ENCODE data around the gene PAQR6.

PAQR6 gene

DNA sequence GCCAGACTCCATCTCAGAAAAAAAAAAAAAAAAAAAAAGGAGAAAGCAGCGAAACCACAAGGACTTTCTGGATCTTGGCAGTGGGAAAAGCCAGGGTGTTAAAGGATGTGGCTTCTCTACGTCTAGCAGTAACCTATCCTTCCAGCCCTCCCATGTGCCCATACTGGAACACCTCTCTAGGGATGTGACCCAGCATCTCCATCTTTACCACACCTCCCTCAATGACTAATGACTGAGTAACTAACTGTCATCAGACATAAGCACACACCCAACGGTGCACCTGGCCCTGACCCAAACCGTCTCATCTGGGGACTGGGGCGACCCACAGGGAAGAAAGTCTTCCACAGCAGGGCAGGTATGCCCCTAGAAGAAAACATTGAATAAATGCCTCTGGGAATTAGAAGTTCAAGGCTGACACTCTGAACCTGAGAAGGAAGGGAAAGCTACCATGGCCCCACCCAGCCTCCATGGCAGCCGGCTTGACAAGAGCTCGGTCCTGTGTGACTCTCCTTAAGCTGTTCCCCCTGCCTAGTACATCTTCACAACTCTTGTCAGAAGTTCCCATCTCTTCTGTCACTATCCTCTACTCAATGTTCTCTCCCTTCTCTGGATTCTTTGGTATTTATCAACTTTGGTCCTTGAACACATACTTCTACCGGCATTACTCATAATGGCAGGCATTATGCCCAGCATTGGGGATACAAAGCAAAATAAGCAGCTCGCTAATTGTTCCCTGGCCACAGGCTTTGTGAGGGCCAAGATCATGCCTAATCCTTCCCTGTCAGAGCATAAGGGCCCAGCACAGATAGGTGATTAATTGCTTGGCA, 14.8 kb upstream of the PAQR6 start:
- no peak for DNase-seq

DNA sequence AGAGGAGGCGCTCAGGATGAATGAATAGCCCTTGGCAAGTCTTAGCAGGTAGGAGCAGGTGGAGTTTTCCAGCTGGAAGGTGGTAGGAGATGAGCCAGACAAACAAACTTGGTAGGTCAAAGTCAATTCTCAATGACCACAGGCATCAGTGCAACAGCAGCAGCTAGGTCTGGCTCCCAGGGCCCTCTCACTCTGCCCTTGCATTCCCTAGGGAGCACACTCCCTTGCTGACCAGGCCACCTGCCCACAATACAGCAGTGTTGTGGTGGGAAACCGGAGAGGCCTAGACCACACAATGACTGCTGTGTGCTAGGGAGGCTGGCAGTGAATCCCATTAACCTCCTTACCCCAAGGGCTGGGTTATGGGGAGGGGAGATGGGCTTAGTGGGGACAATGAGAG, 13.0 kb upstream of the PAQR6 start:
- DNase-seq: no peak

DNA sequence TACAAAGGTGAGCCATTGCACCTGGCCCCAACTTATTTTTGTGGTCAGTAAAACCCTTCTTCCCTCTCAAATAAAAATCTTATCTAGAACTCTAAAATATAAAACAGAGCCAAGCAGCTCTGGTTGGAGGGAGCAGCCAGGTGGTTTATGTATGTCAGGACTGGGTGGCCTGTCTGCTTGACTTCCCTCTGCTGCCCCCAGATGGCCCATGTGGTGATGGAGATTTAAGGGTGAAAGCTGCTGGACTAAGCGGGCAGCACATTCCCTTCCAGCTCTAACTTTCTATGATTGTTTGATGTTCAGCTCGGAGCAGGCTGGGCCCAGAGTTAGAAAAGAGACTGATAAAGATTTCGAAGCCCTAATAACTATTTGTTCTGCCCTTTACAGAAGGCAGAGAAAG, 11.9 kb upstream of the PAQR6 start:
- DNase-seq: no peak

DNA sequence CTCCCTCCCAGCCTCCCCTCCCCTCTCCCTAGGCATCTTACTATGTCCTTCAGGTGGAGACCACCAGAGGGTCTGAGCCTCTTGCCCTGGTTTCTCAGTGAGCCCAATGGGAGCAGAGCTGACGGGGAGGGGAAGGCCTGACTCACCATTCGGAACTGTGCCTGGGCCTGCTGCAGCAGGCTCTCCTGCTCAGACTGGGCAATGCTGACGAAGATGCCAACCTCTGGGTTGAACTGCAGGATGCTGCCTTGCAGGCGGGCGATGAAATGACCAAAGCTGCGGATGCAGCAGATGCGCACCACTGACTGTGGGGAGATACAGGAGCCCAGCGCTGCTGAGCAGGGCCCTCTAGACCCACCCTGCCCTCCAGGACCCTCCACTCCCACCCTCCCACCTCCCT, 11.0 kb upstream of the PAQR6 start:
- no peak for DNase-seq

DNA sequence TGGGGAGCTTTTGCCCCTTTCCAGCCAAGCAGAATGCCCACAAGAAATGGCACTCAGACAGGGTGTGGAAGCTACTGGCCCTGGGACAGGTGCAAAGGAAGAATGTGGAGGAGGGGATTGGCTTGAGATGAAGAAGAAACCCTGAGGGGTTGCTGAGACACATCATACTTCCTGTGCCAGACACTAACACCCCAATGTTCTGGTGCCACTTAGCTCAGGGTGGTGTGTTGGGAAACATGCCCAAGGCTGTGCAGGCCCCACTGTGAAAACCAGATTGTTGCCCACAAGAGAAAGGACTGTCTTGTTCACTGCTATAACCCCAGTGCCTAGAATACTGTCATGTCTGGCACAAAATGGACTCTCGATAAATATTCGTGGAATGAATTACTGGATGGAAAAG, 9.9 kb upstream of the PAQR6 start:
- no peak for DNase-seq

DNA sequence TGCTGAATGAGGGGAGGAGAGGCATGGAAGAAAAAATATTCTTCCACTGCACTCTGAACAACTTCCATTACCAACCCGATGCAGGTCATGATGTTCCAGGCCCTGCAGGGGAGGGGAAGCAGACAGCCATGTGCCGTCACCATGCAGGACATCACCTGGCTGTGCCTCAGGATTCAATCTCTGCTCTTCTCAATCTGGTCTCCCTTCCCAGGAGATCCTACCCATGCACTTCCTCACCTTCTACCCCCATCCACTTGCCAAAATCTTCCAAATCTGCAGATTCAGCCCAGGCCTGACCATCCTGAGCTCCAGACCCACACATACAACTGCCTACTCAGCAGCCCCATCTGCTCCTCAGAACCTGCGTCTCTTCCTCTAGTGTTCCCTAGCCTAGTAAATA, 5.8 kb upstream of the PAQR6 start:
- no peak for DNase-seq

DNA sequence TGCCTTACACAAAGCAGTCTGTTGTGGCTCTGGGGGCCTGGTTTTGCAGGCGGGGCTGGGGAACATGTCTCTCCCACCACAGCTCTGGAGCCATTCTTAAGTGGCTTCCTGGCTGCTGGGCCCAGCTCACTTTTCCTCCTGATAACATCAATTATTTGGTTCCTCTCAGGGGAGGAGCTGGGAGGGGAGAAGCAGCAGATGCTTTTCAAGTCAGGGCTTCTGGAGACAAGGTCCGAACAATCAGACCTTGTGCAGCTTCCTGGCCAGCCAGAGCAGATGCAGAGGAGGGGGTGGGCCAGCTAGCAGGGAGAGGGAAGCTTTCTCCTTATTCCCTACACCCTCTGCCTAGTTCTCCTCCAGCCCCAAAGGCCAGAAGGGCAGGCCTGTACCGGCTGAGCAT, 3.7 kb upstream of the PAQR6 start:
- DNase-seq: no peak

DNA sequence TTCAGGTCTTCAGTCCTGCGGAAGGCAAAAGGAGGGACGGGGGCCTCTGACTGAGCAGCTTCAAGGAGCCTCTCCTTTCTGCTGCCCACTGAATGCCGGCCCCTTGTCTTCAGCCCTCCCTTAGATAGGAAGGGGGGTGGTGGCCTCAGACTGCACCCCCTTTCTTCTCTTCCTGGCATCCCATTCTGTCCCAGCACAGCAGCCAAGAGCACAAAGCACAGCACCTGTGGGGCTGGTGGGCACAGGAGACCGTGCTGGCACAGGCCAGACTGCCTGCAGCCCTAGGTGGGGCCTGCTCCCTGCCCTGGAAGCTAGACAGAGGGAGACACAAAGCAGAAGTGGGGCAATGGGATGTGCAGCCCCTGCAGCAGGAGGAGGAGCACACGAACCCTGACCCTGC, 1.7 kb upstream of the PAQR6 start:
- DNase-seq: no peak

DNA sequence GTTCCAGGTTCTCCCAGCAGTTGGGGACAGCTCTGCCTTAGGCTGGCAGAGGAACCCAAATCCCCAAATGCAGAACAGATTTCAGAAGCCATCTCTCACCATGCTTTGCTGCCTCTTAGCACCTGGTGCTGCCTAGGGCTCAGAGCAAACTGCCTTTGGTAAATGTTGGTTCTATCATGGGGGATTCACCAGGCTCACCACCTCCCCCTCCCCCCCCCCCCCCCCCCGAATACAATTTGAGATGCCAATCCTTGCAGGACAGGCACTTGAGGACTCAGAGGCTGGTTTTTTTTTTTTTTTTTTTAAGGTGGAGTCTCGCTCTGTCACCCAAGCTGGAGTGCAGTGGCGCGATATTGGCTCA, 447 bp upstream of the PAQR6 start:
- no peak for DNase-seq

DNA sequence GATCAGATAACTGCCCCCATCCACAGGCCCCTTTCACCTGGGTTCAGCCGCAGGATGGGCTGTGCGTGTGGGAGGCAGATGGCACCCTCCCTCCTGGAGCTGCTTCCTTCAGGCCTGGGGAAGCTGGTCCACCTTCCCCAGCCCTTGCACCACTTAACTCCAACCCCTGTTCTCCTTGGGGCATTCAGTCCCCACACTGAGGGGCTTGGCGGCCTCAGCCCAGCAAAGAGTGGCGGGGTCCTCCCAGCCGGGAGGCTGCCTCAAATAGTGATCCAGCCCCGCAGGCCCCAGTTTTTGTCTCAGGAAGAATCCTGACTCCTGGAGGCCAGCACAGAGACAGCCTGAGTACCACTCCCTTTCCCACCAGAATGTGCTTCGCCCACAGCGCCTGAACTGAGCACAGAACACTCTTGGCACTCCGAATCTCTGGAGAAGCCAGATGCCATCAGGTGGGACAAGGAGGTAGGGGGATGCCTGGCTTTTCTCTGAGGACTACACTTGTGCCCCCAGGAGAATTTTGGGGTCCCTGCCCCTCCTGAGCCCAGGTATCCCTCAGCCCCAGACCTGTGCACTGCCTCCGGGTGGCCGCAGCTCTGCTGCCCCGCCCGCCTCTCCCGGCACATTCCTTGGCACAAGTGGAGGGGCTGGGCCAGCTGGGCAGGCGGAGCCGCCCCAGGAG, 936 bp downstream of the PAQR6 start:
- DNase-seq: no peak

DNA sequence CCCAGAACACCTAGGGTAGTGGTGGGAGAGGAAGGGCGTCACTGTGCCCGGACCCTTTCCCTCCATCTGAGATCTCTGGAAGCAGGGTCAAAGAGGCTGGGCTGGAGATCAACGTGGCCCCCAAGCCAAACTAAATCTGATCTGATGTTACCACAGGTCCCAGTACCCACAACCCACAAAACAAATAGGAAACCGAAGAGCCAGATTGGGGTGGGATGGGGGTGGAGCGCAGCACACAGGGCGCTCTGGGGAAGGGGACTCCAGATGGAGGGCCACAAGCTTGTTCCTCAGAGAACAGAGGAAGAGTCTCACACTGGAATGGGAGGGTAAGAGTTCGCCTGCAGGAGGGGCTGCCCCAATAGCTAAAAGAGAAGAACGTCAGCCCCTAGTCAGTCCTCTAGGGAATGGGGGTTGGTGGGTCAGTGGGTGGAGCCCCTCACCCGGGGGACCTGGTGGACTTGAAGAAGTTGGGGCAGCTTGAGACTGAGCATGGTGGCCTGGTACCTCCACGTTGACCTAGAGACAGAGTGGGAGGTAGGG, 1.5 kb downstream of the PAQR6 start:
- no peak for DNase-seq

DNA sequence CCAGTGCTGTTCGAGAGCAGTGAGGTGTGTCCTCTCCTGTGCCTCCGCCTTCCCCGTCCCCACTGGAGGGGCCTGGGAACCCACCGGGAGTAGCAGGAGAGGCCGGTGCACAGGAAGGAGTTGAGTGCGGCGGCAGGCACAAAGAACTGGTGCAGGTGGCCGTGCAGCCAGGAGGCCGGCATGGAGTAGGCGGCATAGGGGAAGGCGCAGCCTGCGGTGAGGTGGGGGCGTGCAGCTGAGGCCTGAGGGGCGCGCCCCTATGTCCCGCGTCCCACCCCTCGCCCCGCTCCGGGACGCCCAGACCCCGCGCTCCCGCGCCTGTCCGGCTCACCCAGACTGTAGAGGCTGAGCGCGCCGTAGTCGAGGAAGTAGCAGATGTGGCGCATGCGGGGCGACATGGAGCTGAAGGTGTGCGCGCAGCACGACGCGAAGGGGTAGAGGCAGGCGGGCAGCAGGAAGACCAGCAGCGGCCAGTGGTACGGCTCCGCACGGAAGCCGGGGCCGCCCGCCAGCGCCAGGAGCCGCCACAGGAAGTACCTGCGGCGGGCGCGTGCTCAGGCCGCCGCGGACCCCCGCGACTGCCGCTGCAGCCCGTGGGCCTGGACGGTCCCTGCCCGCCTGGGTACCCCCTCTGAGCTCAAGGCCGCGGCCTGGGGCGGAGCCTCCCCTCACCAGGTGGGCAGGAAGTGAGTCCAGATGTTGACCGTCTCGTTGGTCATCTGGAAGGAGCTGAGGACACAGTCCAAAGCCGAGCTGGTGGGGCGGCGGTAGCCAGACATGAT, 2.2 kb downstream of the PAQR6 start:
- no peak for DNase-seq

DNA sequence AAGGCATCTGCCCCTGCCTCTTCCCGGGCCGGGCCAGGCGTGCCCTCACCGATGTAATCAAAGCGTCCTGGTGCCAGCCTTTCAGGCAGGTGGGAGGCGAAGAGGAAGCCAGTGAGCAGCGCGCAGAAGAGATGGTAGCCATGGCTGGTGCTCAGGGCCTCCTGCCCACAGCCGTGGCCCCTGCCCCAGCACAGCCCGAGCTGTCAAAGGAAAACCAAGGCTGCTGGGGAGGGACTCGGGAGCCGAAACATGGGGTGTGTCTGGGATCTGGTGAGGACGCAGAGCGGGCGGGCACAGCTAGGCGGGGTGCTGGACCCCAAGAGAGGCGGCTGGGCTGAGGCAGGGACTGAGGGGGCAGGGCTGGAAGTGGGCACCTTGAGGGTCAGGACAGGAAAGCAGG, 3.1 kb downstream of the PAQR6 start:
- no peak for DNase-seq

DNA sequence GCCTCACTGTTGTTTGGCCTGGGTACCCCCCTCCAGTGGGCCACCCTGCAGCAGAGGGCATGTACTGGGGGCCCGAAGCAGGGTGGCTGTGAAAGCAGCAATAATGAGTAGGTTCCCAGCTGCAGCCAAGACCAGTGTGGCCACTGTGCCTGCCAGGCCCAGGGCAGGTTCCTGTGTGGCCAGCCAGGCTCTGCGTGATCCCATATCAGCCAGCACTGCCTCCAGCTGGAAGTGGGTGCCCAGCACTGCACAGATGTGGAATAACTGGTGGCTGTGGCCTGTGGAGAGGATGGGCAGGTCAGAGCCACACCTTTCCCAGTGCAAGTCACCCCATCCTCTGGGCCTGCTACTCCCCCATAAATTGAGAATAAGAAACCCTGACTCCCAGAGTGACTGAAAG, 3.7 kb downstream of the PAQR6 start:
- DNase-seq: no peak

DNA sequence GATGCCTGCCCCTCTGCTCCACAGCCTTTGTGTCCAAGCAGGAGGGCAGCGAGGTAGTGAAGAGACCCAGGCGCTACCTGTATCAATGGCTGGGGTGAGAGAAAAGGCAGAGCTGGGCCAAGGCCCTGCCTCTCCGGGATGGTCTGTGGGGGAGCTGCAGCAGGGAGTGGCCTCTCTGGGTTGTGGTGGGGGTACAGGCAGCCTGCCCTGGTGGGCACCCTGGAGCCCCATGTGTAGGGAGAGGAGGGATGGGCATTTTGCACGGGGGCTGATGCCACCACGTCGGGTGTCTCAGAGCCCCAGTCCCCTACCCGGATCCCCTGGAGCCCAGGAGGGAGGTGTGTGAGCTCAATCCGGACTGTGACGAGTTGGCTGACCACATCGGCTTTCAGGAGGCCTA, 5.1 kb downstream of the PAQR6 start:
- DNase-seq: no peak

DNA sequence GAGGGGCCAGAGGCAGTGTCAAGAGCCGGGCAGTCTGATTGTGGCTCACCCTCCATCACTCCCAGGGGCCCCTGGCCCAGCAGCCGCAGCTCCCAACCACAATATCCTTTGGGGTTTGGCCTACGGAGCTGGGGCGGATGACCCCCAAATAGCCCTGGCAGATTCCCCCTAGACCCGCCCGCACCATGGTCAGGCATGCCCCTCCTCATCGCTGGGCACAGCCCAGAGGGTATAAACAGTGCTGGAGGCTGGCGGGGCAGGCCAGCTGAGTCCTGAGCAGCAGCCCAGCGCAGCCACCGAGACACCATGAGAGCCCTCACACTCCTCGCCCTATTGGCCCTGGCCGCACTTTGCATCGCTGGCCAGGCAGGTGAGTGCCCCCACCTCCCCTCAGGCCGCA, 5.9 kb downstream of the PAQR6 start, which contains the start of gene BGLAP:
Gene BGLAP, plus strand, starts transcription at position 259 of the 400 bp plus-strand sequence. Its CDS starts 48 bp downstream, at position 307.
- DNase-seq: no peak

DNA sequence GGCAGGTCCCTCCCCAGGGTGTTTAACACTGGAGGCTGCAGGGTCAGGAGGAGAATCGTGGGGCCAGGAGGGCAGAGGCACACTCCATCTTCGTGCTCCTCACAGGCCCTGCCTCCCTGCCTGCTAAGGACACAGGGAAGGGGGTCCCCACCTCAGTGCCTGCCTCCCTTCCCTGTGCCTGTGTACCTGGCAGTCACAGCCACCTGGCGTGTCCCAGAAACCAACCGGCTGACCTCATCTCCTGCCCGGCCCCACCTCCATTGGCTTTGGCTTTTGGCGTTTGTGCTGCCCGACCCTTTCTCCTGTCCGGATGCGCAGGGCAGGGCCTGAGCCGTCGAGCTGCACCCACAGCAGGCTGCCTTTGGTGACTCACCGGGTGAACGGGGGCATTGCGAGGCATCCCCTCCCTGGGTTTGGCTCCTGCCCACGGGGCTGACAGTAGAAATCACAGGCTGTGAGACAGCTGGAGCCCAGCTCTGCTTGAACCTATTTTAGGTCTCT, 6.5 kb downstream of the PAQR6 start:
- no peak for DNase-seq

DNA sequence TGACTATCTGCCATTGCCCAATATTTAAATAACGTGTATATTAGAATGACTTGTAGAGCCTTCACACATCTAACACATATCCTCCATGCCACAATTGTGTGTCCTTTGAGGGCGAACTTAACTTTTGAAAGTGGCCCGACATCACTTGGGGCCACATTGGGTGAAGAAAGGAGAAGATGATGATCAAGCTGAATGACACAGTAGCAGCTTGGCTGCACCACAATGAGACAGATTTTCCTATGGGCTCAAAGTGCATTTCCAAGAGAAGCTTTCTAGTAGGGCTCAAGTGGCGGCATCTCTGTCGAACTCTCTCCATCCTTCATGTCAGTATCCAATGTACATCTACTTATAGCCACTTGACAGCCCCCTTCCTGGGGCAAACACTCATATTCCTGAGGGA, 9.6 kb downstream of the PAQR6 start:
- no peak for DNase-seq

DNA sequence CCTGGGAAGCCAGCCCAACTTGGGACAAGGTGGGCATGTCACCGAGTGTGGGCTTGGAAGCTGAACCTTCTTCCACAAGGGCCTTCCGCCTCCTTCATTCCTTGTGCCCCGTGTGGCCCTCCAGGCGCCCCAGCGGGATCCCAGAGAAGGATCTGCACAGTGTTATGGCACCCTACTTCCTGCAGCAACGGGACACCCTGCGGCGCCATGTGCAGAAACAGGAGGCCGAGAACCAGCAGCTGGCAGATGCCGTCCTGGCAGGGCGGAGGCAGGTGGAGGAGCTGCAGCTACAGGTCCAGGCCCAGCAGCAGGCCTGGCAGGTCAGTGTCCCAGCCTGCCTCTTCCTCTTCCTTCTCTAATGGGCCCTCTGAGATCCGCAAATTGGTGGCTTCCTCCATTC, 11.7 kb downstream of the PAQR6 start:
- DNase-seq: no peak

DNA sequence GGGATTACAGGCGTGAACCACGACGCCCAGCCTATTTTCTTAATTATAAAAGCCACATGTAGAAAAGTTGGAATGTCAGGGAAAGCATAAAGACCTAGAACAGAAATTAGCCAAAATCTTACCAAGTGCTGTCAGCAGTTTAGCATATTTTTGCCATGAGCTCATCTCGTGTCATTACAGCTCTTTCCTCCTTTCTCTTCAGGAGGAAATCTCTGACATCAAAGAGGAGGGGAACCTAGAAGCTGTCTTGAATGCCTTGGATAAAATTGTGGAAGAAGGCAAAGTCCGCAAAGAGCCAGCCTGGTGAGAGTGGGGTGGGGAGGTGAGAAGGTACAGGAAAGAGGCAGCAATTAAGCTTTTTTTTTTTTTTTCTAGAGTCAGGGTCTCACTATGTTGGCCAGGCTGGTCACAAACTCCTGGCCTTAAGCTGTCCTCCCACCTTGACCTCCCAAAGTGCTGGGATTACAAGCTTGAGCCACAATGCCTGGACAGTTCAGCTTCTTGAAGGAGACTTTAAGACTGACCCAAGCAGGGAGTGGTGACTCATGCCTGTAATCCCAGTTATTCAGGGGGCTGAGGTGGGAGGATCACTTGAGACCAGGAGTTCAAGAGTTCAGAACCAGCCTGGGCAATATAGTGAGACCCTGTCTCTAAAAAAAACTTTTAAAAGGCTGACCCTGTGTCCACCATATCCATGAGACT, 14.3 kb downstream of the PAQR6 start:
- DNase-seq: no peak

DNA sequence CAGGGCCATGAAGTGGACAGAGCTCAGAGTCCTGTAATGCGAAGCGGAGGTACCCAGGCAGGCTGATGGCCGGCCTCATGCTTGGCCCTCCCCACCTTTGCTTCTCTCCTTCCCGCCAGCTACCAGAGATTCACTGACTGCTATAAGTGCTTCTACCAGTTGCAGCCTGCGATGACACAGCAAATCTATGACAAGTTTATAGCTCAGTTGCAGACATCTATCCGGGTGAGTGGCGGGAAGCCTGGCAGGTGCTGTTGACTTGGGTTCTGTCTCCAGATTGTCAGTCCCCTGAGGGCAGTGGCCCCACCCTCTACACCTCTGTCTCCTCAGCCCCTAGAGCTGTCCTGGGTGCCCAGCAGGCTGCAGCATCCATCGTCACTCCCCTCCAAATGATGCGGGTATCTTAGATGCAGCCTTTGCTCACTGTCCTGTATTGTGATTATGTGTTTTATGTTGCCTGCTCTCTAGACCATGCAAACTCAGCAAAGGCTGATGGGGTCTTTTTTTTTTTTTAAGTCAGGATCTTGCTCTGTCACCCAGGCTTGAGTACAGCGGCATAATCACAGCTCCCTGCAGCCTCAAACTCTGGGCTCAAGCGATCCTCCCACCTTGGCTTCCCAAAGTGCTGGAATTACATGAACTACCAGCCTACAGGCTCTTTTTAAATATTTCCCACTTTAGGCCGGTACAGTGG, 15.5 kb downstream of the PAQR6 start:
- DNase-seq: no peak

DNA sequence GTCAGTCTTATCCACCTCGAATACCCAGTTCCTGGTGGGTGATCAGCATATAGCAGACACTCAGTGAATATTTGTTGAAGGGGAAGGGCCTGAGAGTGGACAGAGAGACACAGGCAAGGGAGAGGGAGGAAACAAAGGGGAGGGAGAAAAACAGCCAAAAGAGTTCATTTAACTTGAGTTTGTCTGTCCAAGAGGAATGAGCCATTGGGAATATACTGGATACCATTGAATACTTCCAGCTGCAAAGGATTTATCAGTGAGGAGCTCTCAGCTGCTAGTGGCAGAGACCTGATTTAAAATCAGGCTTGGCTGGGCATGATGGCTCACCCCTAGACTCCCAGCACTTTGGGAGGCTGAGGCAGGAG, 17.4 kb downstream of the PAQR6 start:
- no peak for DNase-seq
